B cell (primary cell): ENCODE measurements around the gene SLC41A3.

Source experiments
- CTCF ChIP-seq: fragments of 200-600 bp; IDR thresholded peaks from one replicate; pipeline ENCODE4 v1.8.0; 2022; ENCODE audit warnings: antibody characterized with exemption, mild to moderate bottlenecking
- EZH2 ChIP-seq: IDR thresholded peaks from 2 replicates; pipeline ENCODE4 v1.6.1; 2012; ENCODE audit warnings: borderline replicate concordance, low read depth, mild to moderate bottlenecking, moderate library complexity, low read length; ENCODE audit not compliant: insufficient read depth, poor library complexity, severe bottlenecking

GRCh38 chr3:126124148-126124868 lies 40.4 kb upstream of the SLC41A3 start:
- no peak for TF ChIP-seq CTCF
- TF ChIP-seq EZH2 = no peak
